Vagina (tissue), 2 donors: Measurements from ENCODE around the gene SERINC1. TPM values are rescaled to one million over a fixed set of nuclear protein-coding genes. Genes with fewer than 3 reads are reported as not detected.

ENCODE experiments used
- DNase-seq, 2 donors: peaks; one replicate each; pipeline ENCODE4 v3.0.0-alpha.2; 2017; ENCODE audit errors: extremely low spot score in 2 of 2
- H3K27ac ChIP-seq: fragments of 200-600 bp; sonication (generic); one replicate; pipeline ENCODE4 v1.5.1; 2019
- H3K27me3 ChIP-seq: fragments of 200-600 bp; sonication (generic); one replicate; pipeline ENCODE4 v1.5.1; 2019
- H3K36me3 ChIP-seq, 2 donors: fragments of 200-600 bp; sonication (generic); one replicate each; pipeline ENCODE4 v1.5.1; 2017 to 2019
- H3K4me1 ChIP-seq: fragments of 200-600 bp; sonication (generic); one replicate; pipeline ENCODE4 v1.5.1; 2019
- H3K4me3 ChIP-seq, 2 donors: fragments of 200-600 bp; sonication (generic); 1 replicate in 1 of 2; 2 replicates in 1 of 2; pipeline ENCODE4 v1.5.1; 2016 to 2019
- H3K9me3 ChIP-seq: fragments of 200-600 bp; sonication (generic); one replicate; pipeline ENCODE4 v1.5.1; 2019
- CTCF ChIP-seq, 3 experiments: fragments of 450-650 bp in 2 of 3; fragments of 200-600 bp in 1 of 3; sonication (generic) in 1 of 3; IDR thresholded peaks; one replicate each; pipeline ENCODE4 v1.5.1; 2017 to 2019; ENCODE audit warnings: antibody characterized with exemption in 3 of 3, mild to moderate bottlenecking in 2 of 3, moderate library complexity in 2 of 3
- POLR2A ChIP-seq, 2 donors: fragments of 450-650 bp; IDR thresholded peaks; one replicate each; pipeline ENCODE4 v1.6.1; 2017; ENCODE audit warnings: antibody characterized with exemption in 2 of 2, mild to moderate bottlenecking in 2 of 2, moderate library complexity in 2 of 2
- POLR2AphosphoS5 ChIP-seq, 2 donors: sonication (generic); formaldehyde crosslinking; IDR thresholded peaks; one replicate each; pipeline ENCODE4 v1.9.0; 2017; ENCODE audit warnings: antibody characterized with exemption in 2 of 2, mild to moderate bottlenecking in 2 of 2, low read depth in 1 of 2; ENCODE audit not compliant: insufficient read depth in 1 of 2
- intact Hi-C: fragments of 100-400 bp; cut with DNase I; formaldehyde crosslinking; loops from one replicate; pipeline ENCODE4 v1.15.1; 2023
- total RNA-seq: library from RNA; depleted of rRNA; stranded (reverse); fragments of >200 nt; gene quantifications from one replicate; pipeline ENCODE4 v1.2.3, GENCODE V29; 2016

The SERINC1 gene
- total RNA-seq, 1 donor from 2014 or later: 150 TPM

GRCh38 chr6:122408702-122409458, 62.7 kb downstream of the SERINC1 start:
- Histone ChIP-seq H3K27ac (no peak overlapping the region), H3K4me1 (peaks cover 7% of the 10 kb centered on the region), H3K36me3 (peaks cover 0 to 13% of the 10 kb centered on the region in 2 donors), H3K9me3 (no peaks in the 10 kb centered on the region), H3K27me3 (no peaks in the 10 kb centered on the region), H3K4me3 (no peak overlapping the region)
- no peak for TF ChIP-seq POLR2AphosphoS5 (IDR thresholded peaks at IDR 0.05; ENCODE audit: insufficient read depth in 1 of 2, low read depth in 1 of 2)
- no peak for TF ChIP-seq POLR2A (IDR thresholded peaks at IDR 0.05)
- no peak for TF ChIP-seq CTCF (IDR thresholded peaks at IDR 0.05)
- DNase-seq: no peak
- intact Hi-C loops: no loop called here

GRCh38 chr6:122408240-122408639, 63.4 kb downstream of the SERINC1 start:
- DNase-seq: no peak
- Histone ChIP-seq H3K36me3 (peaks cover 0 to 8% of the 10 kb centered on the region in 2 donors), H3K4me3 (no peak overlapping the region), H3K4me1 (peaks cover 11% of the 10 kb centered on the region), H3K27ac (no peak overlapping the region), H3K27me3 (no peaks in the 10 kb centered on the region), H3K9me3 (no peaks in the 10 kb centered on the region)
- TF ChIP-seq CTCF (IDR thresholded peaks at IDR 0.05): no peak
- no peak for TF ChIP-seq POLR2AphosphoS5 (IDR thresholded peaks at IDR 0.05; ENCODE audit: insufficient read depth in 1 of 2, low read depth in 1 of 2)
- TF ChIP-seq POLR2A (IDR thresholded peaks at IDR 0.05): no peak
- intact Hi-C loops: no loop called here

GRCh38 chr6:122407712-122408111, 63.9 kb downstream of the SERINC1 start:
- intact Hi-C loops: no loop called here

GRCh38 chr6:122406187-122406586, 65.4 kb downstream of the SERINC1 start:
- no peaks in the 10 kb centered on the region for H3K36me3 ChIP-seq
- TF ChIP-seq POLR2A (IDR thresholded peaks at IDR 0.05): no peak
- no peak for TF ChIP-seq CTCF (IDR thresholded peaks at IDR 0.05)
- no peak for TF ChIP-seq POLR2AphosphoS5 (IDR thresholded peaks at IDR 0.05; ENCODE audit: insufficient read depth in 1 of 2, low read depth in 1 of 2)
- H3K27me3 ChIP-seq: no peaks in the 10 kb centered on the region
- H3K9me3 ChIP-seq: no peaks in the 10 kb centered on the region
- intact Hi-C loops: no loop called here
- DNase-seq: no peak
- H3K27ac ChIP-seq: no peak overlapping the region
- no peak overlapping the region for H3K4me3 ChIP-seq
- H3K4me1 ChIP-seq: peaks cover 20% of the 10 kb centered on the region

More at GRCh38 chr6:122407712-122408111, 63.9 kb downstream of the SERINC1 start:
- Histone ChIP-seq H3K9me3 (no peaks in the 10 kb centered on the region), H3K27ac (no peak overlapping the region), H3K36me3 (peaks cover 0 to 3% of the 10 kb centered on the region in 2 donors), H3K4me1 (peaks cover 11% of the 10 kb centered on the region), H3K27me3 (no peaks in the 10 kb centered on the region), H3K4me3 (no peak overlapping the region)
- TF ChIP-seq POLR2A (IDR thresholded peaks at IDR 0.05) (no peak), CTCF (IDR thresholded peaks at IDR 0.05) (no peak), POLR2AphosphoS5 (IDR thresholded peaks at IDR 0.05; ENCODE audit: insufficient read depth in 1 of 2, low read depth in 1 of 2) (no peak)
- no peak for DNase-seq

- Histone ChIP-seq H3K27me3 (no peaks in the 10 kb centered on the region), H3K4me3 (no peak overlapping the region), H3K4me1 (peaks cover 27% of the 10 kb centered on the region), H3K27ac (no peak overlapping the region), H3K36me3 (no peaks in the 10 kb centered on the region), H3K9me3 (no peaks in the 10 kb centered on the region)
- DNase-seq: no peak
- intact Hi-C loops: no loop called here
- TF ChIP-seq POLR2A (IDR thresholded peaks at IDR 0.05) (no peak), CTCF (IDR thresholded peaks at IDR 0.05) (no peak), POLR2AphosphoS5 (IDR thresholded peaks at IDR 0.05; ENCODE audit: insufficient read depth in 1 of 2, low read depth in 1 of 2) (no peak)
Observed at GRCh38 chr6:122405417-122405816, 66.2 kb downstream of the SERINC1 start.
